Progenitor cell of endocrine pancreas (in vitro differentiated cells): ENCODE results near the gene SC5D. TPM values are rescaled to one million over a fixed set of nuclear protein-coding genes. Genes with fewer than 3 reads are reported as not detected.

Experiments used
- DNase-seq: peaks from one replicate; pipeline ENCODE4 v3.0.0; 2021; ENCODE audit warnings: low spot score; ENCODE audit not compliant: unreplicated experiment
- H3K27ac Mint-ChIP-seq: 2 replicates; pipeline ENCODE4 v1.8.0; 2021; ENCODE audit warnings: mild to moderate bottlenecking, moderate library complexity, mixed read lengths
- H3K27me3 Mint-ChIP-seq: 2 replicates; pipeline ENCODE4 v1.8.0; 2021; ENCODE audit warnings: mixed read lengths
- H3K36me3 Mint-ChIP-seq: 2 replicates; pipeline ENCODE4 v1.8.0; 2022; ENCODE audit warnings: mixed read lengths; ENCODE audit not compliant: insufficient read depth
- H3K4me1 Mint-ChIP-seq: 2 replicates; pipeline ENCODE4 v1.8.0; 2021; ENCODE audit warnings: low read depth, mixed read lengths
- H3K4me3 Mint-ChIP-seq: 2 replicates; pipeline ENCODE4 v1.8.0; 2021; ENCODE audit warnings: low read depth, mild to moderate bottlenecking, moderate library complexity, mixed read lengths
- H3K9me3 Mint-ChIP-seq: 2 replicates; pipeline ENCODE4 v1.8.0; 2021; ENCODE audit warnings: low read depth, mixed read lengths
- CTCF ChIP-seq: fragments of 200-600 bp; sonication (generic); IDR thresholded peaks from one replicate; pipeline ENCODE4 v1.5.0; 2021; ENCODE audit warnings: antibody characterized with exemption, mild to moderate bottlenecking; ENCODE audit not compliant: unreplicated experiment
- long read RNA-seq: library from polyadenylated mRNA; unstranded; transcript quantifications from one replicate; pipeline ENCODE4 v2.0.0, GENCODE V29; 2020
- total RNA-seq: library from RNA; stranded (reverse); gene quantifications from 2 replicates; pipeline ENCODE4 v1.2.1, GENCODE V29; 2021

SC5D gene
- 58.7 and 63.5 TPM in 2 replicates for total RNA-seq
- long read RNA-seq, transcript SC5D-201 (5 exons, 2,456 nt), result major isoform, 392 of 450 reads
- long read RNA-seq, transcript SC5D-209 (3 exons, 921 nt), result minor isoform, 9 of 450 reads
- long read RNA-seq, transcript SC5D-202 (5 exons, 2,258 nt), result minor isoform, 20 of 450 reads
- long read RNA-seq, partial matches to known transcripts, result 10 of 450 reads
- long read RNA-seq, other reads (novel, unspliced or antisense), result 14 of 450 reads

- Mint-ChIP-seq H3K36me3 (peaks cover 5% of the 10 kb centered on the region), H3K4me1 (peaks cover 37% of the 10 kb centered on the region), H3K27me3 (no peaks in the 10 kb centered on the region), H3K9me3 (no peaks in the 10 kb centered on the region), H3K4me3 (peak within 1 kb of the TSS; percentile 95), H3K27ac (peak within 1 kb of the TSS; percentile 95)
- no peak for TF ChIP-seq CTCF
- DNase-seq, result peak; percentile 91
These were observed at the start of gene SC5D for GRCh38 chr11:121292495-121293287. Gene SC5D, plus strand, starts transcription at chr11:121292771. Its CDS starts 10,605 bp downstream, at chr11:121303376.

- no peak for DNase-seq
- no peaks in the 10 kb centered on the region for H3K9me3 Mint-ChIP-seq
- no peak overlapping the region for H3K4me3 Mint-ChIP-seq
- H3K27me3 Mint-ChIP-seq, result peaks cover 3% of the 10 kb centered on the region
- H3K36me3 Mint-ChIP-seq, result no peaks in the 10 kb centered on the region
- no peak overlapping the region for H3K27ac Mint-ChIP-seq
- peaks cover 3% of the 10 kb centered on the region for H3K4me1 Mint-ChIP-seq
- no peak for TF ChIP-seq CTCF
These were observed 47.7 kb upstream of the SC5D start for GRCh38 chr11:121244884-121245283.

- H3K4me3 Mint-ChIP-seq, result no peak overlapping the region
- DNase-seq, result no peak
- TF ChIP-seq CTCF, result no peak
- H3K36me3 Mint-ChIP-seq, result no peaks in the 10 kb centered on the region
- no peaks in the 10 kb centered on the region for H3K9me3 Mint-ChIP-seq
- H3K27me3 Mint-ChIP-seq, result no peaks in the 10 kb centered on the region
- peaks cover 9% of the 10 kb centered on the region for H3K4me1 Mint-ChIP-seq
- H3K27ac Mint-ChIP-seq, result no peak overlapping the region
These were observed 46.4 kb upstream of the SC5D start for GRCh38 chr11:121246021-121246768.

- no peak overlapping the region for H3K27ac Mint-ChIP-seq
- H3K4me1 Mint-ChIP-seq, result peaks cover 9% of the 10 kb centered on the region
- DNase-seq, result no peak
- H3K9me3 Mint-ChIP-seq, result no peaks in the 10 kb centered on the region
- no peak overlapping the region for H3K4me3 Mint-ChIP-seq
- no peaks in the 10 kb centered on the region for H3K27me3 Mint-ChIP-seq
- no peak for TF ChIP-seq CTCF
- H3K36me3 Mint-ChIP-seq, result no peaks in the 10 kb centered on the region
These were observed 45.9 kb upstream of the SC5D start for GRCh38 chr11:121246769-121247035.

GRCh38 chr11:121248496-121248895 is 44.1 kb upstream of the SC5D start:
- H3K36me3 Mint-ChIP-seq, result no peaks in the 10 kb centered on the region
- TF ChIP-seq CTCF, result no peak
- no peaks in the 10 kb centered on the region for H3K9me3 Mint-ChIP-seq
- peaks cover 9% of the 10 kb centered on the region for H3K4me1 Mint-ChIP-seq
- no peaks in the 10 kb centered on the region for H3K27me3 Mint-ChIP-seq
- H3K4me3 Mint-ChIP-seq, result no peak overlapping the region
- no peak overlapping the region for H3K27ac Mint-ChIP-seq
- DNase-seq, result no peak
